HG02642 (cell line): Measurements from ENCODE around the gene TFB1M.

Source experiments
- ATAC-seq: cut with Tn5 transposase; IDR thresholded peaks from one replicate; pipeline ENCODE4 v1.9.1; 2021; ENCODE audit warnings: mild to moderate bottlenecking; ENCODE audit not compliant: unreplicated experiment, poor library complexity

Gene TFB1M

DNA sequence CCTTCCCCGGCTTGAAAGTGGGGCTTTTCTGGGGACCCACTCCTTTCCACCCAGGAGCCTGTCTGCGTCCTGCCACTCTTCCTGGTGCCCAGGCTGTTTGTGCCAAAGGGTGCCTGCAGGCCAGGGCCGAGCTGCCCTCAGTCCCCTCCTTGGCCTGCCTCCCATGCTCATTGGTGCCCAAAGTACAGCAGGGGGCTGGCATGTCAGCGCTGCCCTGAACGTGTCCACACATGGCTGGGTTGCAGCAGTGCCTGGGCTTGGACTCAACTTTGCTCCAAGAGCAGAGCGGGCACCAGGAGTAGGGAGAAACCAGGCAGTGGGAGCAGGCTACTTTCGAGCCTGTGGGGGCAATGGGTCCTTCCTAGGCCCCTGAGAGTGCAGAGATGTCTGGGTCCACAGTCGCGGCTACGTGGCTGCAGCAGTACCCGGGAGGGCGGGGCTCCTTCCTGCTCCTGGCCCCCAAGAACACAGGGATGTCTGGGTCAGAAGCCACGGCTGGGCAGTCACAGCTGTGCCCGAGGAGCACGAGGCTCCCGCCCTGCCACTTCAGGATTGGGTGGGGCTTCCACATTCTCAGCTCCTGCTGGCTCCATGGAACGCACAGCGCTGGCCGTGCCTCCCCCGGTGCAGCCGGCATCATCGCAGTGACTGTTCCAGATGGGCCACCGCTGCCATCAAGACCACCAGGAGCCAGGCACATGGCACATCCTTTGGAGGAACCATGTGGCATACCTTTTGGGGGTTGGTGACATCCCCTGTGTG, 100.5 kb downstream of the TFB1M start:
- no peak for ATAC-seq

DNA sequence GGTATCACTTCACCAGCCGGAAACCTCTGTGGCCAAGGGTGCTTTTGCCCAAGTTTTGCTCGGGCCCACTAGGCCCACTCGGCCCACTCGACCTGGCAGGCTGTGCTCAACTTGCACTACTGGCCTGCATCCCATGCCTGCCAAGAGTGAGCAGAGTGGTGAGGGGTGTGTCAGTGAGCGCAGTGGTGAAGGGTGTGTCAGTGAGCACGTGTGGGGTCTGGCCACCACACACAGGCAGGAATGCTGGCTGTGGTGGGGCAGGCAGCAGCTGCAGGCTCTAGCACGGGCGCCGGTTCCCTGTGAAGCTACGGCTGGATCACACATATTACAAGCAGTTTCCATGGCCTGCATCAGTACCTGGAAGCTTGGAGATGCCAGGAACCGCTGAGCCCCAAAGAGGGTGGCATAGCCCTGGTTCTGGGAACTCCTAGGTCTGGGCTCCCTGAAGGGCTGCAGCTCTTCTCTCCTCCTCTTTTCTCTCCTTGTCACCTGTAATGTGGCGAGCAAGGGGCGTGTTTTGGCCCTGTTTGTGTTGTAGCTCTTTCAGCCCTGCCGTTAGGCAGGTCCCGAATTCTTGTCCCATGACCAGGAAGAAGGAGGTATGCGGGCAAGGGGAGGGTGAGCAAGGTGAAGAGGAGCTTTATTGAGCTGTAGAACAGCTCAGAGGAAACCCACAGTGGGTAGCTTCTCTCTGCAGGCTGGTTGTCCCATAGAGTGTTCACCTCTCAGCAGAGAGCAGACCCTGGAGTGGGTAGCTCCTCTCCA, 101.5 kb downstream of the TFB1M start:
- no peak for ATAC-seq

DNA sequence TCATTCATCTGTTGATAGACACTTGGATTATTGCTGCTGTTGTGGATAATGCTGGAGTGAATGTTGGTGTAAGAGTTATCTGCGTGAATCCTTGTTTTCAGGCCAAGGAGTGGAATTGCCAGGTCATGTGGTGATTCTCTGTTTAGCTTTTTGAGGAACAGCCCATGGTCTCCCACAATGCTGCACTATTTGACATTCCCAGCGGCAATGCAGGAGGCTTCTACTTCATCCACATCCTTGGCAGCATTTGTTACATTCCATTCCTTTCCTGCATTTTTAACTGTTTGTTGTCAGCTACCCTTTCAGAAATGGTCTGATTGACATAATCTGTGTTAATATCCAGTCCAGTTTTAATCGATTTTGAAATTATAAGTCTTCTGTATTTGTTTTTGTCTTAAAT, 102.2 kb downstream of the TFB1M start:
- no peak for ATAC-seq

DNA sequence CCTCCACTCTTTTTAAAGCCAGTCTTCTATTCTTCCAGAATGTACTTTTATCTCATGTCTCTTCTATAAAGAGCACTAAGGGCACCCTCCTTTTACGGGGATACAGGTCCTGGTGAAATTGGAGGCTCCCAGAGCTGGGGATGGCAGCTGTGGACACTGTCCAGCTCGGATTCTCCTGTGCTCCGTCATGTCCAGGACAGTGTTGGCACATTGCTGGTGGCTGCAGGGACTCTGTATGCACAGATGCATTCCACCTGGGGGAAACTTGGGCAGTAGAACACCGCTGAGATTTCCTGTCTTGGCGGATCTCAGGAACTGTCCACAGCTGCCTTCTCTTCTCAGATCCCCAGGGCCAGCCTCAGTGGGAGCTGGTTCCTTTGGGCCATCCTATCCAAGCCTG, 107.1 kb downstream of the TFB1M start:
- no peak for ATAC-seq
